Mononuclear cell (primary cell): ENCODE measurements around the gene LYG1. TPM values are rescaled to one million over a fixed set of nuclear protein-coding genes. Genes with fewer than 3 reads are reported as not detected.
"Not testable (repeated sequence)": the region's sequence is repeated elsewhere in the genome, so short reads cannot be mapped to it uniquely, and the experiment has no call there.

Experiments used
- H3K27me3 ChIP-seq: 2 replicates; pipeline ENCODE4 v1.6.0; 2011; ENCODE audit warnings: low read length, control low read depth; ENCODE audit not compliant: insufficient read depth
- H3K4me1 ChIP-seq: 2 replicates; pipeline ENCODE4 v1.5.1; 2011; ENCODE audit warnings: mild to moderate bottlenecking, low read length, control low read depth; ENCODE audit not compliant: insufficient read depth
- H3K4me3 ChIP-seq: 2 replicates; pipeline ENCODE4 v1.5.1; 2011; ENCODE audit warnings: mild to moderate bottlenecking, low read length, moderate library complexity
- H3K9me3 ChIP-seq: 2 replicates; pipeline ENCODE4 v1.5.1; 2011; ENCODE audit warnings: low read depth, mild to moderate bottlenecking, control low read depth, low read length
- total RNA-seq: library from RNA; depleted of rRNA; stranded (reverse); fragments of >200 nt; gene quantifications from one replicate; pipeline ENCODE4 v1.2.3, GENCODE V29; 2012

Gene LYG1
- 0.52 TPM for total RNA-seq

GRCh38 chr2:99301097-99301496, at the start of gene LYG1:
Gene LYG1 (minus strand): TSS chr2:99301197. CDS start chr2:99295670, 5,527 bp downstream.
- H3K9me3 ChIP-seq, H3K4me1 ChIP-seq, H3K27me3 ChIP-seq, H3K4me3 ChIP-seq: not testable (repeated sequence)

- no peaks in the 10 kb centered on the region for H3K4me1 ChIP-seq
- H3K4me3 ChIP-seq, result no peak overlapping the region
- H3K27me3 ChIP-seq, result no peaks in the 10 kb centered on the region
- no peaks in the 10 kb centered on the region for H3K9me3 ChIP-seq
These were observed 49.2 kb upstream of the LYG1 start for GRCh38 chr2:99350194-99350593.

DNA sequence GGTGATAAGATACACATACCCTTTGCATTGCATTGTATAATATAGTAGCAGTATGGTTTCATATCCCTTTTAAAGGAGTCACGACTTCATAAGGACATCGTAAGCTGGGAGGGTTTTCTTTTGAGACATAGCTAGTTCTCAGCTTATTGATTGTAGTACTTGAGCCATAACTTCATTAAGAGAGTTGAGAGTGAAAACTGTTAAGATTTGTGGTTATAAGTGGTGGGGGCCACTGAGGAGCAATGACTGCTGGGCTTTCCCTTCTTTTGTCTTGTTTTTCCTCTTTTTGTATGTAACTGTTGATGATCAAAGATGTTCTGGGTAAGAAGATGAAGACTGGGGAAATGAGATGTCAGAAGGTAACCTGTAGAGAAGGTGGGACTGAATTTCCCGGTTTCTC, 47.2 kb upstream of the LYG1 start:
- H3K4me3 ChIP-seq, result no peak overlapping the region
- H3K9me3 ChIP-seq, result no peaks in the 10 kb centered on the region
- no peaks in the 10 kb centered on the region for H3K27me3 ChIP-seq
- H3K4me1 ChIP-seq, result no peaks in the 10 kb centered on the region

- no peaks in the 10 kb centered on the region for H3K9me3 ChIP-seq
- H3K27me3 ChIP-seq, result no peaks in the 10 kb centered on the region
- H3K4me3 ChIP-seq, result no peak overlapping the region
- H3K4me1 ChIP-seq, result no peaks in the 10 kb centered on the region
These were observed 45.2 kb upstream of the LYG1 start for GRCh38 chr2:99346218-99346617.

DNA sequence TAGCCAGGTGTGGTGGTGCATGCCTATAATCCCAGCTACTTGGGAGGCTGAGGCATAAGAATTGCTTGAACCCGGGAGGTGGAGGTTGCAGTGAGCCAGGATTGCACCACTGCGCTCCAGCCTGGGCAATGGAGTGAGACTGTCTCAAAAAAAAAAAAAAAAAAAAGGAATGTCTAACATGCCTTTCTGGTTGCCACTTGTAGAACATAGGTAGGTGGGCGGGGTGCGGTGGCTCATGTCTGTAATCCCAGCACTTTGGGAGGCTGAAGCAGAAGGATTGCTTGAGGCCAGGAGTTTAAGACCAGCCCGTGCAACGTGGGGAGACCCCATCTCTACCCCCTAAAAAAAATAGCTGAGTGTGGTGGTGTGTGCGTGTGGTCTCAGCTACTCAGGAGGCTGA, 44.4 kb upstream of the LYG1 start:
- H3K4me3 ChIP-seq, H3K9me3 ChIP-seq, H3K27me3 ChIP-seq, H3K4me1 ChIP-seq: not testable (repeated sequence)

- no peaks in the 10 kb centered on the region for H3K27me3 ChIP-seq
- peaks cover 14% of the 10 kb centered on the region for H3K4me1 ChIP-seq
- H3K4me3 ChIP-seq, result no peak overlapping the region
- H3K9me3 ChIP-seq, result no peaks in the 10 kb centered on the region
These were observed 41.5 kb upstream of the LYG1 start for GRCh38 chr2:99342536-99342935.

- H3K4me1 ChIP-seq, result peaks cover 20% of the 10 kb centered on the region
- H3K4me3 ChIP-seq, result no peak overlapping the region
- H3K27me3 ChIP-seq, result no peaks in the 10 kb centered on the region
- no peaks in the 10 kb centered on the region for H3K9me3 ChIP-seq
These were observed 39.8 kb upstream of the LYG1 start for GRCh38 chr2:99340669-99341236.

GRCh38 chr2:99338029-99338585, 37.1 kb upstream of the LYG1 start:
- Histone ChIP-seq H3K9me3 (no peaks in the 10 kb centered on the region), H3K27me3 (no peaks in the 10 kb centered on the region), H3K4me1 (peaks cover 37% of the 10 kb centered on the region), H3K4me3 (peak overlapping the region; percentile 70)

DNA sequence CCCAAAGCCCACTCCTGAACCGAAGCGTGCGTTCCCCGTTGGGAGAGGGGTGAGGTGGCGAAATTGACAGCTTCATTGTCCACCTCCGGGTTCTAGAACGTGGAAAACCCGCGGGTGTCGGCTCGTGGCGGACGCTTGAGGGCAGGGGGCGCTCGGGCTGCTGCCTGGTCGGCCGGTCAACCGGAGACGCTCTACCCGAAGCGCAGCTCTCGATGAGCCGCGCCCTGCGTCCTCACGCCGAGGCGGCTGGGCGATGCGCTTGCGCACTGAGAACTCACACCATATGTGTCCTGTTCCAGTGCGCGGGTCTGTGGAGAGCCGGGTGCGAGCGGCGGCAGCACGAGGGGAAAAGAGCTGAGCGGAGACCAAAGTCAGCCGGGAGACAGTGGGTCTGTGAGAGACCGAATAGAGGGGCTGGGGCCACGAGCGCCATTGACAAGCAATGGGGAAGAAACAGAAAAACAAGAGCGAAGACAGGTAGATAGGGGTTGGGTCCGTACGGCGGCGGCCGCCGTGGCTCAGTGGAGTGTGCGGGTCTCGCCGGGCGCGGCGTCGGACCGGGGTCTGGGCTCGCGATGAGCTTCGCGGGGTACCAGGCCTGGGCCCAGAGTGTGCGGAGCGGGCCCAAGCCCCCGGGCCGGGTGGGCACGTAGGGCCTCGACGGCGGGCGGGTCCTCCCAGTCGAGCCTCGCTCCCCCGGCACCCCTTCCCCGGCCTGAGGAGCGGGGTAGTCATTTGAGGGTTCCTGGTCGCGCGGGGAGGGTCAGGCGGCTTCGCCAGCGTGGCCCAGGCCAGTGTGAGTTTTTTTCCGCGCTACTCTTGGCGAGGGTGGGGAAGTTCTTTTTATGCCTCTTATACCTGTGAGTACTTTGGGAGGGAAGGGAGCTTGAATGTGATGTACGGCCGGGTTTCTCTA, 36.4 kb upstream of the LYG1 start, which contains the start of gene EIF5B:
EIF5B (plus strand) TSS at position 277 of the 916 bp plus-strand sequence; CDS start at position 443, 166 bp downstream.
- Histone ChIP-seq H3K9me3 (no peaks in the 10 kb centered on the region), H3K27me3 (no peaks in the 10 kb centered on the region), H3K4me1 (peaks cover 37% of the 10 kb centered on the region), H3K4me3 (peak within 1 kb of the TSS; percentile 70)

DNA sequence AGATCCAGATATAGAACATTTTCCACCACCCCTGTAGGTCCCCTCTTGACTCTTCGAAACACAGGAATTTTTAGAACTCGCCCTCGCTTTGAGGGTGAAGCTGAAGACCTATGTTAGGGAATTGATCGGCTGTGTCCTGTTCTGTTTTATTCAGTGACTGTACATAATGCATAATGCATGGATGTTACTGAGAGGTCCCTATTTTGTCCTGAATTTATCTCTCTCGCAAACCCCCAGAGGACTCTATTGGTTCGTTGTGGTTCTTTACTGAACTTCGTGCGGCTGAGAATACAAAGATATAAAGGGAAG, 35.8 kb upstream of the LYG1 start:
- Histone ChIP-seq H3K9me3 (no peaks in the 10 kb centered on the region), H3K27me3 (no peaks in the 10 kb centered on the region), H3K4me1 (peaks cover 37% of the 10 kb centered on the region), H3K4me3 (peak overlapping the region; percentile 70)

GRCh38 chr2:99335911-99336803, 35.2 kb upstream of the LYG1 start, which contains the start of gene TXNDC9:
Gene TXNDC9 (minus strand): TSS chr2:99336333. CDS start chr2:99333210, 3,123 bp downstream.
- Histone ChIP-seq H3K9me3 (no peaks in the 10 kb centered on the region), H3K4me3 (peak within 1 kb of the TSS; percentile 70), H3K4me1 (peaks cover 37% of the 10 kb centered on the region), H3K27me3 (no peaks in the 10 kb centered on the region)

GRCh38 chr2:99325384-99325783, 24.4 kb upstream of the LYG1 start:
- Histone ChIP-seq H3K4me3 (no peak overlapping the region), H3K4me1 (no peaks in the 10 kb centered on the region), H3K9me3 (no peaks in the 10 kb centered on the region), H3K27me3 (no peaks in the 10 kb centered on the region)

DNA sequence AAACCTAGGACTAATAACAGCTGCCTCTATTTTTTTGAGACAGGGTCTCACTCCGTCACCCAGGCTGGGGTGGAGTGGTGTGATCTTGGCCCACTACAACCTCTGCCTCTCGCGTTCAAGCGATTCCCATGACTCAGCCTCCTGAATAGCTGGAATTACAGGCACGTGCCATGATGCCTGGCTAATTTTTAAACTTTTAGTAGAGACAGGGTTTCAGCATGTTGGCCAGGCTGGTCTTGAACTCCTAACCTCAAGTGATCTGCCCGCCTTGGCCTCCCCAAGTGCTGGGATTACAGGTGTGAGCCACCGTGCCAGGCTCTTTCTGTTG, 16.8 kb upstream of the LYG1 start:
- H3K9me3 ChIP-seq, H3K27me3 ChIP-seq, H3K4me1 ChIP-seq, H3K4me3 ChIP-seq: not testable (repeated sequence)

DNA sequence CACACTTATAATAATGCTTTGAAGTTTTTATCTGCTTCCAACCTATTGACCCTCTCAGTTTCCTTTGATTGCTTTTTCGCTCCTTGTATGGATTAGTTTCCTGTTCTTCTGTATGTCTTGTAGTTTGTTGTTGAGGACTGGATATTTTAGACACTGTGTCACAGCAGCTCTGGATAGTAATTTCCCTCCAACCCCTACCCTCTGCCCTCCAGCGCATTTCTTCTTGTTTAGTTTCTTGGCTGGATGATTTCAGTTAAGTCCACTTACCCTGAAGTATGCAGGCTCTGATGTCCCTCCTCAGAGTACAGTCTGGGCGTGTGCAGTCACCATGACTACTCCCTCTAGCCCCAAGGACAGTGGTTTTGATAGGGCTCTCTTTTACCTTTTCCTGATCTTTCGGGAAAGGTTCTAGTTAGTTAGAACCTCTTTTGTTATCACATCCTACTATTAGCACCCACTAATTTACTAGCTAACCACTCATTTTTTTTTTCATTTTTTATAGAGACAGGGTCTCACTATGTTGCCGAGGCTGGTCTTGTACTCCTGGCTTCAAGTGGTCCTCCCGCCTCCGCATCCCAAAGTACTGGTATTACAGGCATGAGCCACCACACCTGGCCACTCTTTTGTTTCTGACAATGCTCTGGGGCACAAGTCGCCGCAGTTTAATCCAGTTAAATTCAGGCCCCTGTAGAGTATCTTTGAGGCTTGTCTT, 16.3 kb upstream of the LYG1 start:
- no peaks in the 10 kb centered on the region for H3K27me3 ChIP-seq
- H3K9me3 ChIP-seq, result no peaks in the 10 kb centered on the region
- H3K4me1 ChIP-seq, result no peaks in the 10 kb centered on the region
- no peak overlapping the region for H3K4me3 ChIP-seq
